ENCODE results near the gene LCLAT1.

- TF ChIP-seq CTCF (optimal IDR thresholded peaks at IDR 0.05 in 1 of 3, IDR thresholded peaks at IDR 0.05 in 1 of 3, conservative IDR thresholded peaks at IDR 0.05 in 1 of 3; ENCODE audit: extremely low read depth in 1 of 3, insufficient read depth in 2 of 3, low read length in 3 of 3): no peak
- TF ChIP-seq EZH2 (IDR thresholded peaks at IDR 0.05; ENCODE audit: low read length): no peak
These were observed 122.9 kb downstream of the LCLAT1 start for GRCh38 chr2:30569946-30570345.
